ENCODE measurements around the gene CDH16.

Gene CDH16

GRCh38 chr16:66881964-66882508 lies 36.6 kb downstream of the CDH16 start:
- no peak for TF ChIP-seq CTCF (conservative IDR thresholded peaks at IDR 0.05; ENCODE audit: control insufficient read depth, insufficient read depth, low read depth, low read length)
- no peak for DNase-seq (ENCODE audit: low read depth)
- no peak overlapping the region for H3K4me3 ChIP-seq (ENCODE audit: control insufficient read depth, low read depth, low read length)

- DNase-seq (ENCODE audit: low read depth) = peak; percentile 44
- peak overlapping the region; percentile 86 for H3K4me3 ChIP-seq (ENCODE audit: control insufficient read depth, low read depth, low read length)
- TF ChIP-seq CTCF (conservative IDR thresholded peaks at IDR 0.05; ENCODE audit: control insufficient read depth, insufficient read depth, low read depth, low read length) = no peak
These were observed 37.1 kb downstream of the CDH16 start for GRCh38 chr16:66881560-66881959.

DNA sequence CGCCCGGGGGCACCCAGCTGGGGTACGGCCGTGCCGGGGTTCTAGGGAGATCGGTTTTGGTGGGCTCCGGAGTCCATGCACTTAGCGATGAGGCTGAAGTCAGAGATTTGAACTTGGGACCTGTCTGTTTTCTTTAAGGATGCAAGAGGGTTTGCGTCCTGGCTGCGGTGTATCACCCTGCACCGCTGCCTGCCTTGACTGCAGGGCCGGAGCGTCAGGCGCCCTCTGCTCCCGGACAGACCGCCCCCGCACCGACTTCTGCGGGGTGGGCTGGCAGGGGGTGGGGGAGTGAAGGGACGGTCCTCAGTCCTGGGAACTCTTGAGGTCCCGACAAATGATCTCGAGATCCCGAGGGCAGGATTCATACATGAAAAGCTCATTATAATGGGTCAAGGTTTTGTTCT lies 37.7 kb downstream of the CDH16 start:
- TF ChIP-seq CTCF (conservative IDR thresholded peaks at IDR 0.05; ENCODE audit: control insufficient read depth, insufficient read depth, low read depth, low read length) = no peak
- H3K4me3 ChIP-seq (ENCODE audit: control insufficient read depth, low read depth, low read length) = peak overlapping the region; percentile 86
- no peak for DNase-seq (ENCODE audit: low read depth)

- DNase-seq (ENCODE audit: low read depth) = peak; percentile 90
- no peak for TF ChIP-seq CTCF (conservative IDR thresholded peaks at IDR 0.05; ENCODE audit: control insufficient read depth, insufficient read depth, low read depth, low read length)
- H3K4me3 ChIP-seq (ENCODE audit: control insufficient read depth, low read depth, low read length) = peak within 1 kb of the TSS; percentile 86
These were observed 38.2 kb downstream of the CDH16 start, which contains the start of gene PDP2 for GRCh38 chr16:66880288-66881013. PDP2 (plus strand) TSS chr16:66880515; CDS start chr16:66884285, 3,770 bp downstream.

GRCh38 chr16:66878067-66878466 lies 40.6 kb downstream of the CDH16 start:
- no peak for TF ChIP-seq CTCF (conservative IDR thresholded peaks at IDR 0.05; ENCODE audit: control insufficient read depth, insufficient read depth, low read depth, low read length)
- DNase-seq (ENCODE audit: low read depth) = peak; percentile 20
- no peak overlapping the region for H3K4me3 ChIP-seq (ENCODE audit: control insufficient read depth, low read depth, low read length)

DNA sequence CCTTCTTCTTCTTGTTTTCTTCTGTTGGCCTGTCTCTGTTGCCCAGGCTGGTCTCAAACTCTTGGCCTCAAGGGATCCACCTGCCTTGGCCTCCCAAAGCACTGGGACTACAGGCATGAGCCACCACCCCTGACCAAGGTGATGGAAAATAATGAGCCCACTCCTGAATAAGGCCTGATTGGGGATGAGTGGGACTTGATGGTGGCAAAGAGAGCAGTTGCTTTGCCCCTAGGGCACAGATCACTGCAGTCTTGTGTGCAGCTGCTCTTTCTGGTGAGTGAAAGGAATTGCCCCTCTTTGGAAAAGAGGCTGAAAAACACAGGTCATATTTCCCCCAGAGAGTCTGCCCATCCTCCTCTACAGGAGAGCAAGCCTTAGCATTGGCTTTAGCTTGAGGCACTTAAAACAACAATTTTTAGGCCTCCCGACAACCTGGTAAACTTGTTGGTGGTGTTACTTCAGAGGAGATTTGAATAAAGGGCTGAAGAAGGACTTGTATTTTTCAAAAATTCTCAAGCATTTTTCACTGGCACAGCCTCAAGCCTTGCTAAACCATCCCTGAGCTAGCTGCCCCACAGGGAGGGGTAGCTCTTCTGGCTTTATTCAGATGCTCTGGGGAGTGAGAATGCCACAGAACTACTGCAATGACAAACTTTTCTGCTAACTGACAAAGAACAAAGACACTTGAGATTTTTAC lies 44.5 kb downstream of the CDH16 start:
- no peak overlapping the region for H3K4me3 ChIP-seq (ENCODE audit: control insufficient read depth, low read depth, low read length)
- DNase-seq (ENCODE audit: low read depth) = peak; percentile 34
- no peak for TF ChIP-seq CTCF (conservative IDR thresholded peaks at IDR 0.05; ENCODE audit: control insufficient read depth, insufficient read depth, low read depth, low read length)
